IPS-18c (cell line): Measurements from ENCODE around the gene VAPB.

ENCODE experiments used
- H3K4me3 ChIP-seq: 2 replicates; pipeline ENCODE4 v1.7.0; 2013; ENCODE audit warnings: low read depth, mild to moderate bottlenecking, low read length, moderate library complexity; ENCODE audit not compliant: insufficient read depth
- H3K9me3 ChIP-seq: one replicate; pipeline ENCODE4 v1.6.1; 2013; ENCODE audit warnings: mild to moderate bottlenecking, low read length, moderate library complexity; ENCODE audit not compliant: control insufficient read depth, insufficient read depth

The VAPB gene

DNA sequence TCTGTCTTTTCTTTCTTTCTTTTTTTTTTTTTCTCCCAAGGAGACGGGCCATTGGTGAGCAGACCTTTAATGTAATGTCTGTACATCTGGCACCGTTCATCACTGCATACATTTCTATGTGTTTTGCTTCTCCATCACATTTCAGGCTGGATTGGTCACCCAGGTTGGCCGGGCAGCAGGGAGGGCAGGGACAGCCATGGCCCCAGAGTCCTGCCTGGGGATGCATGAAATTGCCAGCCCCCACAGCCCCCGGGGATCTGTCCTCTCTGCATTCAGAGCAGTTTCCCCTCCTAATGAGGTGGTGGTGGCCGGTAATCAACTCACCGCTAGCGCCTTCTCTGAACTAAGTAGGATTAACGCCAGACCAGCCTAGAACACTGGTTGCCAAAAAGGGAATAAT, 75.8 kb downstream of the VAPB start:
- no peaks in the 10 kb centered on the region for H3K9me3 ChIP-seq
- no peak overlapping the region for H3K4me3 ChIP-seq

DNA sequence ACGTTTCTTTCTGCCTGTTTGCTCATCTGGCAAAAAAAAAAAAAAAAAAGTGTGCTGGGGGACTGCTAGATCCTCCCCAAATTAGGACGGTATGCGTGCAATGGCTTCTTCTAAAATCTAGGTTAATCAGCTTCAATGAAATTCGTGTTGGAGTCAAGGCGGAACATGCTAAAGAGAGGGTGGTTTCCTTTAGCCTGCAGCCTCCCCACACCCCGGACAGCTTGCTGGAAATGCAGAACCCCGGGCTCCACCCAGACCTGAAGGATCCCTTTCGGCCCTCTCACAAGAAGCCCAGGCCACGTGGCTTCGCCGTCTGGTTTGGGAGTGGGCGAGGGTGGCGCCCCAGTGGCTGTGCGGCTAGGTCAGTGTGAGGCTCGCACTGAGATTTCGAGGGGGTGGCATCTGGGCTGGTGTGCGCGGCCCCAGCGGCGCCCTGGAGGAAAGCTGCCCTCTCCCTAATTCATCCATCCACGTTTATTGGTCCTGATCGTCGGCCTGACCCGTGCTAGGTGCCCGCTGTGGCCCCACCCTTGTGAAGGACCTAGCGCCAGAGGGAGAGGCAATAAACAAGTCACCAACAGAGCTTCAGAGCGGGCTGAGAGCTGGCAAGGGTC, 77.2 kb downstream of the VAPB start:
- no peak overlapping the region for H3K4me3 ChIP-seq
- H3K9me3 ChIP-seq = no peaks in the 10 kb centered on the region

DNA sequence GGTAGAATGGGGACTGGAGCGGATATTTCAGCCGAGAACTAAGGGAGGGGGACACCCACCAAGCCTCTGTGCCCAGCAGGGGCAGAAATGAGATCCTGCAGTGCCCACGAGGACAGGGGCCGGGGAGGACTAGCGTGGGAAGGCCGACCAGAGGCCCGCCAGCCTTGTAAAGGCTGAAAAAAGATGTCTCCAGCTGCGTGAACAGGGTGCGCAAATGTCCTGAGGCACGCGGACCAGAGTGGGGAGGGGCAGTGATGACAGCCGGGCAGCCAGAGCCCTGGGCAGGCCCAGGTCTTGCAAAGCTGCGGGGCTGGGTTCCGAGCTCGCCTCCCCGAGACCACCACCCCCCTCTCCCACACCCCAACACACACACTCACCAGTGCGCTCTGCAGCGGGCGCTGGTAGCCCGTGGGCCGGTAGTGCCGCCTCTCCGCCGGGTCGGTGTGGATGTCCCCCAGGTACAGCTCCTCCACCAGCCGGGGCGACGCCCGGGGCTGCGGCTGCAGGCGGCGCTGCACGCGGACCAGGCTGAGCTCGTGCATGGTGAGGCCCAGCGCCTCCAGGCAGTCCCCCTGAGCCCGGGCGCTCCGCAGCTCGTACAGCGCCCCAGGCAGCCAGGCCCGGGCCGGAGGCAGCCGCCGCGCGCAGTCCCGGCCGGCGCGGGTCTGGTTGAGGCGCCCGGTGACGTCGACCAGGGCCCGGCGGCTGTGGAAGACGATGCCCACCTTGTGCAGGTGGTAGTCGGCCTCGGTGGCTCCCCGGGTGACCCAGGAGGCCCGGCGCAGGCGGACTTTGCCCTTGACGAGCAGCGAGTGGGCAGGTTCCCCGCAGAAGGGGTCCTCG, 77.9 kb downstream of the VAPB start:
- Histone ChIP-seq H3K9me3 (no peaks in the 10 kb centered on the region), H3K4me3 (no peak overlapping the region)

GRCh38 chr20:58467572-58468527, 78.8 kb downstream of the VAPB start:
- Histone ChIP-seq H3K9me3 (no peaks in the 10 kb centered on the region), H3K4me3 (no peak overlapping the region)

- H3K9me3 ChIP-seq = no peaks in the 10 kb centered on the region
- no peak overlapping the region for H3K4me3 ChIP-seq
Observed at GRCh38 chr20:58469616-58470015, 80.6 kb downstream of the VAPB start.

DNA sequence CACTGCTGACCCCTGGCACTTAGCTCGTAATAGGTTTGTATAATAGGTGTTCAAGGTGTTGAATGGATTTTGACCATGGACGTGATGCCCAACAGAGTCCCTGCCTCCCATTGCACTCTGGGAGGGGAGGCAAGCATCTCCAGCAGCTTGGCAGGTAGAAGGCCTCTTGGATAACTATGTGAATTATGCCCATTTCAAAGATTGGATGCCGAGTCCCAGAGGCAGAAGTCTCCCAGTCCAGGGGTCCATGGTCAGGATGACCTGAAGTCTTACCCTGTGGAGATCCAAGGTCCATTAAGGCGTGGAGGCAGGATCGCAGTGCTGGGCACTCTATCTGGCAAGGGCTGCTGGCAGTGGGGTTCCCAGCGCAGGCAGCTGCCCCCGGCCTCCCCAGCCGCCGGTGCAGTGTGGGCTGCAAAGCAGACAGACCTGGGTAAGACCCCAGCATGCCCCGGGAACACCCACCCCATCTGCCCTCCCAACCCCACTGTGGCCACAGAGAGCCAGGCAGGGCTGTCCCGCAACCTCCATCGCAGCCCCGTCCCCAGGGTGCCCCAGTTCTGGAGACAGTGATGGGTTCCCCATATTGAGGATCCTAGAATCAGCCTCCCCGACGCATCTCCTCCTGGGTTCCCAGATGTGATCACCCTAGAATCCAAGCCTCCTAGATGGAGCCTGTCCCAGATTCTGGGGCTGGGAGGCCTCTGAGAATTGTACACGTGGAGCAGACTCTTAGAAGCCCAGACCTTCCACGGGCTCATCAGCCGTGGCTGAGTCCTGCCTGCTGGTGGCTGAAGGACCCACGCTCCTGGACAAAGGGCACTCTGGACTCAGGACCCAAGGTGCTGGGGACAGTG, 81.5 kb downstream of the VAPB start:
- H3K9me3 ChIP-seq = no peaks in the 10 kb centered on the region
- H3K4me3 ChIP-seq = no peak overlapping the region

DNA sequence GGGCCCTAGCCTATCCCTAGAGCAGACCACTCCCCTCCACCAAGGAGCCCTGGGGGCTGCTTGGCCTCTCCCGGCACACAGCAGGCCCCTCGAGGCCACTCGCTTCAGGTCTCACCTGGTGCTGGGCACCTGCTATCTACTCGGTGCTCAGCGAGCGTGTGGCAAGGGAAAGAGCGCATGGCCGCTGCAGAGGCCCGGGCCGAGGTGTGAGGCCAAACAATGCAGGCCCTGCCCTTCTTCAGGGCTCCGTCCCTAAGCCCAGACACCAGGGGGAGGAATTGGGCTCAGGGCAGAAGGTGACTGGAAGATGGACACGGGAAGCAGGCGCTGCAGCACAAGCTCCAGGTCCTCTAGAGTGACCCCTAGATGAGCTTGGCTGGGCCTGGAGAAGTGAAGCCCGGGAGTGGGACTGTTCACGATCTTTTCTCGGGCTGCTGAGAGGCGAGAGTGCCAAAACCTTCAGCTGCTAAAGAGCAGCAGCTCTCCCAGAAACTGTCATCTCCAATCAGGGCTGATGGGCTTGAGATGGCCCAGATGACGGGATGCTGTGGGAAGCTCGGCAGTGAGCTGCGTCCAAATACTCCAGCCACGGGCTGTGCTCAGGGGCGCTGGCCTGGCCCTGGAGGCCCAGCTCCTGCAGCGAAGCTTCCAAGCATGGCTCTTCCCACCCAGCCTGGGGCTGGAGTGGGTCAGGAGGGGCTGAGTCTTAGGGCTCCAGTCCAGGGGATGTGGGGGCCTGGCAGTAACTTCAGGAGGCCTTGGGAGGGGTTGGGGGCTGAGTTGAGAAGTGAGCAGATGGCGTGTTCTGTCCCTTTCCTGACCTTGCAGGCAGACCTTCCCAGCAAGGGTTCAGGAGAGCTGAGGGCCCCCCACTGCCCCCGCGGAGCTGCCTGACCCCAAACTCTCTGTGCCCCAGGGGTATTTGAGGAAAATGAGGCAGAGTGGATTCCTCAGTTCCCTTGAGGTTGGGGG, 82.5 kb downstream of the VAPB start:
- Histone ChIP-seq H3K4me3 (0 out of 2 replicates have a peak overlapping the region, but pooled peaks have one; percentile 3), H3K9me3 (no peaks in the 10 kb centered on the region)

DNA sequence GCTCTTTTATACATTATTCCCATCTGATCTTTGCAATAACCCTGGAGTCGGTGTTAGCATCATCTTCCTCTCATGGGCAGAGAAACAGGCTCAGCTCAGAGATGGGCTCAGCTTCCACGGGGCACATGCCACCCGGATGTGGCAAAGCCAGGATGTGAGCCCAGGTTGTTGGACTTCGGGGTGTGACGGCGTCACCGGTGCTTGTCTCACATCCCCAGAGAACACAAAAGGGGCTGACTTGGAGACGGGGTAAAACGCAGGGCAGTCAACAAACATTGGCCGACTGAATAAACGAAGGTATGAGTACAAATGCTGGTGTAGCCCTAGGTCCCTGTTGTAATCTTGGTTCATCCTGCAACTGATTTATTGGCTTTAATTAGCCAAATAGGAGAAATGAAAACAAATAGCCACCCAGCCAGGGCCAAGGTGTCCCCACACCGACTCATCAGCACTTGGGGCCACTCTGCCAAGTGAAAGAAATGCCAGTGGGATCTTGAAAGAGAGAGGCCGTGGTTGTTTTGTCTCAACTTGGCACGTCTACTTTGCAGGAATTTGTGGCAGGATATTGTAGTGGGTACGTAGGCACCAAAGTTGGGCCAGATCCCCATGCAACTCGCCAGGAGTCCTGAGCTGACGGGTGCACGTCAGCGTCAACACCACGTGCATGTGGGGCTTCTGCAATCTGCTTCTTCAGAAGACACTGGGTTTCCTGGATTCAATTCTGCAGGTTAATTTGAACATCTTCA, 83.4 kb downstream of the VAPB start:
- 0 out of 2 replicates have a peak overlapping the region, but pooled peaks have one; percentile 3 for H3K4me3 ChIP-seq
- no peaks in the 10 kb centered on the region for H3K9me3 ChIP-seq

- Histone ChIP-seq H3K4me3 (no peak overlapping the region), H3K9me3 (peaks cover 4% of the 10 kb centered on the region)
Observed at GRCh38 chr20:58473453-58474425, 84.7 kb downstream of the VAPB start.

DNA sequence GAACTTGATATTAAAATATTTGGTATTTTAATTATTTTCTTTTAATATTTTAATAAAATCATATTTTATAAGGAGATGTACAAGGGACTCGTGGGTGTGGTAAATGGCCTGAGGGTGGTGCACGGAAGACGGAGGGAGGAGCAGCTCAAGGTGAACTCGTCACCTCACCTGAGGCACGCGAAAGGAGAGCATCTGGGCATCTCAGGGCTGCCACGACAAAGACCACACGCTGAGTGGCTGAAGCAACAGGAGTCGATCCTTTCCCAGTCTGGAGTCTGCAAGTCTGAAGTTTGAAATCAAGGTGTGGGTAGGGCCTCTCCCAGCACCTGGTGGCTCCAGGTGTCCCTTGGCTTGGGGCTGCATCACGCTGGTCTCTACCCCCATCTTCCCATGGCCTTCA, 86.4 kb downstream of the VAPB start:
- H3K4me3 ChIP-seq = no peak overlapping the region
- H3K9me3 ChIP-seq = peaks cover 4% of the 10 kb centered on the region

DNA sequence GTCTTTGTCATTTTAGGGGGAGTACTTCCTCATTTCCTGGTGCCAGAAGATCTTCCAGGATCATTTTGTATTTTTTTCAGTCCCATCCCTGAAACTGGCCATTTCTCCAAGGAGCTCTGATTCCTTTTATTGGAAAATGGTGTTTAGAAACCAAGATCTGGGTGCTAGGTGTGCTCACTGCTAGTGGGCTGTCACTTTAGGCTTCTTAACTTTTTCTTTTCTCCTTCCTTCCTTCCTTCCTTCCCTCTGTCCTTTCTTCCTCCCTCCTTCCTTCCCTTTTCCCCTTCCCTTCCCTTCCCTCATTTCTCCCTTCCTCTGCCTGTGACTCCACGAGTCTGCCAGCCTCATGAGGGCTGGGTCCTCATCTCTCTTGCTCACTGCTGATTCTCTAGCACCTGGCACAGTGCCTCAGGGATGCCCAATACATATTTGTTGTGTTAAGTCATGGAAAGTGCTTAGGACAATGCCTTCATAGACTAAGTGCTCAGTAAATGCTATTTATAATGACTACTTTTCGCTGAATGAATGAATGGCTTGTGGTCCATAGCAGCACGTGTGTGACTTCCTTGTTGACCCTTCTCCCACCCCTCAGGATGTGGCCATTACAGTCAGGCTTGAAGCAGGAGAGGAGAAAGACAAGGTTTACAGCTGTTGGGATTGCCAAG, 89.2 kb downstream of the VAPB start:
- Histone ChIP-seq H3K9me3 (peaks cover 4% of the 10 kb centered on the region), H3K4me3 (no peak overlapping the region)

DNA sequence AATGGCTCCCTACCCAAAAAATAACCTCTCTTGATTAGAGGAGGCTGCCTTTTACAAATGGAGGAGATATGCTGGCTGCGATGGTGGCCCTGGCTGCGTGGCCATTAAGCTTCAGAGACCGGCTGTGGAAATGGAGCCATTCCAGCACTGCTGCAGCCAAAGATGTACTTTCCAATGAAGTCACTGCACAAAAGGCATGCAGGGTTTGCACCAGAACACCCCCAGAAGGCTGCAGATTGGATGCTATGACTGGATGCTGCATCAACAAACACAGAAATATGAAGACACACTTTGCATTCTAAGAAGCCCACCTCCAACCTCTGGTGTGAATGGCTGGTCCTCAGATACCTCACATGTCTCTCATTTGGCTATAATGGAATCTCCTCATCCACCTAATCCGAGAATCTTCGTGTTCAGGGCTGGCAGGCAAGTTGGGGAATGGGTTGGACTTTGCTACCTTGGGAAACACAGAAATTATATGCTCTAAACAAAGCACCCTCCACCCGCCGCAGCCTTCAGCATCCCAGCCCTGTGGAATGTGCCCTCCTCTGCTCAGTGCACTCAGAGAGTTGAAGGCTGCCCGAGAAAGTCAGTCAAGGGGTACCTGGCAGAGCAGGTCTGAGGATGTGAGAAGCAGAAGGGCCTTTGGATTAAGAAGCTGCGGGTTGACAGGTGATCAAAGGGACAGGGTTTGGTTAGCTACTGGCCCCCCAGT, 90.9 kb downstream of the VAPB start:
- Histone ChIP-seq H3K4me3 (no peak overlapping the region), H3K9me3 (peaks cover 4% of the 10 kb centered on the region)
